H1 (cell line): ENCODE results near the gene POLR3E.

Experiments used
- CREB1 ChIP-seq: IDR thresholded peaks from 2 replicates; pipeline ENCODE4 v1.6.1; 2012; ENCODE audit warnings: inconsistent platforms
- EGR1 ChIP-seq: IDR thresholded peaks from 2 replicates; pipeline ENCODE4 v1.6.1; 2011; ENCODE audit warnings: low read depth, low read length, borderline replicate concordance
- EZH2 ChIP-seq: fragments of 200-600 bp; sonication (generic); IDR thresholded peaks from 2 replicates; pipeline ENCODE4 v1.7.1; 2012; ENCODE audit warnings: low read depth, mild to moderate bottlenecking, moderate library complexity, low read length, inconsistent platforms; ENCODE audit not compliant: severe bottlenecking
- GABPA ChIP-seq: IDR thresholded peaks from 2 replicates; pipeline ENCODE4 v1.6.1; 2011; ENCODE audit warnings: mild to moderate bottlenecking, low read length, moderate library complexity, borderline replicate concordance; ENCODE audit not compliant: insufficient read depth
- KDM1A ChIP-seq: fragments of 200-600, 300-600 bp; sonication (generic); IDR thresholded peaks from 2 replicates; pipeline ENCODE4 v1.7.1; 2016; ENCODE audit warnings: mild to moderate bottlenecking, low read length, borderline replicate concordance
- POLR2A ChIP-seq, 2 experiments: IDR thresholded peaks; 1 replicate in 1 of 2; 2 replicates in 1 of 2; pipeline ENCODE4 v1.6.1; 2011; ENCODE audit warnings: low read depth in 2 of 2, low read length in 2 of 2, mild to moderate bottlenecking in 2 of 2; ENCODE audit errors: control extremely low read depth in 1 of 2
- RAD21 ChIP-seq, 2 experiments: IDR thresholded peaks in 1 of 2; conservative IDR thresholded peaks in 1 of 2; 2 replicates each; pipeline ENCODE4 v1.6.1; 2011; ENCODE audit warnings: low read depth in 2 of 2, low read length in 2 of 2, improper control_type of control experiment in 1 of 2, inconsistent platforms in 1 of 2, mild to moderate bottlenecking in 1 of 2, moderate library complexity in 1 of 2
- SIN3A ChIP-seq, 2 experiments: IDR thresholded peaks in 1 of 2; conservative IDR thresholded peaks in 1 of 2; 2 replicates each; pipeline ENCODE4 v1.6.1; 2011 to 2012; ENCODE audit warnings: low read length in 2 of 2, improper control_type of control experiment in 1 of 2, low read depth in 1 of 2, mild to moderate bottlenecking in 1 of 2
- SP1 ChIP-seq: IDR thresholded peaks from 2 replicates; pipeline ENCODE4 v1.6.1; 2011; ENCODE audit warnings: low read depth, low read length
- SP4 ChIP-seq: IDR thresholded peaks from 2 replicates; pipeline ENCODE4 v1.6.1; 2012; ENCODE audit warnings: low read length, inconsistent platforms
- TAF1 ChIP-seq: IDR thresholded peaks from 2 replicates; pipeline ENCODE4 v1.6.1; 2011; ENCODE audit warnings: mild to moderate bottlenecking, low read depth, low read length
- TAF7 ChIP-seq: optimal IDR thresholded peaks from 2 replicates; pipeline ENCODE3; 2011; ENCODE audit warnings: low read depth, mild to moderate bottlenecking, inconsistent platforms, low read length, moderate library complexity, borderline replicate concordance
- TF ChIP-seq, protein P1 (sequence below), 3 experiments: IDR thresholded peaks; 1 replicate in 2 of 3; 2 replicates in 1 of 3; pipeline versions ENCODE4 v1.5.1 to v1.6.1; 2011; ENCODE audit warnings: low read length in 3 of 3, mild to moderate bottlenecking in 3 of 3, inconsistent platforms in 2 of 3, low read depth in 1 of 3, moderate library complexity in 1 of 3; ENCODE audit not compliant: insufficient read depth in 1 of 3; ENCODE audit errors: control extremely low read depth in 1 of 3
- TF ChIP-seq, protein P2 (sequence below): IDR thresholded peaks from 2 replicates; pipeline ENCODE4 v1.6.1; 2012; ENCODE audit warnings: low read length, inconsistent platforms

- TF ChIP-seq SP1 (no peak), EZH2 (no peak), RAD21 (IDR thresholded peaks at IDR 0.05 in 1 of 2, conservative IDR thresholded peaks at IDR 0.05 in 1 of 2; ENCODE audit: low read depth in 2 of 2, low read length in 2 of 2) (no peak), SIN3A (conservative IDR thresholded peaks at IDR 0.05 in 1 of 2, IDR thresholded peaks at IDR 0.05 in 1 of 2; ENCODE audit: low read depth in 1 of 2, low read length in 2 of 2) (no peak), CREB1 (no peak), POLR2A (IDR thresholded peaks at IDR 0.05; ENCODE audit: control extremely low read depth in 1 of 2, low read depth in 2 of 2, low read length in 2 of 2) (no peak), TAF1 (no peak), KDM1A (no peak), EGR1 (no peak), SP4 (no peak), TAF7 (no peak), GABPA (no peak)
- TF ChIP-seq, protein P1, sequence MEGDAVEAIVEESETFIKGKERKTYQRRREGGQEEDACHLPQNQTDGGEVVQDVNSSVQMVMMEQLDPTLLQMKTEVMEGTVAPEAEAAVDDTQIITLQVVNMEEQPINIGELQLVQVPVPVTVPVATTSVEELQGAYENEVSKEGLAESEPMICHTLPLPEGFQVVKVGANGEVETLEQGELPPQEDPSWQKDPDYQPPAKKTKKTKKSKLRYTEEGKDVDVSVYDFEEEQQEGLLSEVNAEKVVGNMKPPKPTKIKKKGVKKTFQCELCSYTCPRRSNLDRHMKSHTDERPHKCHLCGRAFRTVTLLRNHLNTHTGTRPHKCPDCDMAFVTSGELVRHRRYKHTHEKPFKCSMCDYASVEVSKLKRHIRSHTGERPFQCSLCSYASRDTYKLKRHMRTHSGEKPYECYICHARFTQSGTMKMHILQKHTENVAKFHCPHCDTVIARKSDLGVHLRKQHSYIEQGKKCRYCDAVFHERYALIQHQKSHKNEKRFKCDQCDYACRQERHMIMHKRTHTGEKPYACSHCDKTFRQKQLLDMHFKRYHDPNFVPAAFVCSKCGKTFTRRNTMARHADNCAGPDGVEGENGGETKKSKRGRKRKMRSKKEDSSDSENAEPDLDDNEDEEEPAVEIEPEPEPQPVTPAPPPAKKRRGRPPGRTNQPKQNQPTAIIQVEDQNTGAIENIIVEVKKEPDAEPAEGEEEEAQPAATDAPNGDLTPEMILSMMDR (IDR thresholded peaks at IDR 0.05; ENCODE audit: control extremely low read depth in 1 of 3, insufficient read depth in 1 of 3, low read depth in 1 of 3, low read length in 3 of 3): no peak
- TF ChIP-seq, protein P2, sequence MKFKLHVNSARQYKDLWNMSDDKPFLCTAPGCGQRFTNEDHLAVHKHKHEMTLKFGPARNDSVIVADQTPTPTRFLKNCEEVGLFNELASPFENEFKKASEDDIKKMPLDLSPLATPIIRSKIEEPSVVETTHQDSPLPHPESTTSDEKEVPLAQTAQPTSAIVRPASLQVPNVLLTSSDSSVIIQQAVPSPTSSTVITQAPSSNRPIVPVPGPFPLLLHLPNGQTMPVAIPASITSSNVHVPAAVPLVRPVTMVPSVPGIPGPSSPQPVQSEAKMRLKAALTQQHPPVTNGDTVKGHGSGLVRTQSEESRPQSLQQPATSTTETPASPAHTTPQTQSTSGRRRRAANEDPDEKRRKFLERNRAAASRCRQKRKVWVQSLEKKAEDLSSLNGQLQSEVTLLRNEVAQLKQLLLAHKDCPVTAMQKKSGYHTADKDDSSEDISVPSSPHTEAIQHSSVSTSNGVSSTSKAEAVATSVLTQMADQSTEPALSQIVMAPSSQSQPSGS: no peak
These were observed 54.9 kb downstream of the POLR3E start for GRCh38 chr16:22352140-22352539.
